HK-2 (cell line): Measurements from ENCODE around the gene CDON.

ENCODE experiments used
- DNase-seq: peaks from one replicate; pipeline ENCODE4 v3.0.0-alpha.2; 2018; ENCODE audit not compliant: unreplicated experiment

Gene CDON

GRCh38 chr11:126082251-126083109 is 19.8 kb upstream of the CDON start:
- DNase-seq, result no peak

GRCh38 chr11:126081915-126082250 is 19.2 kb upstream of the CDON start:
- DNase-seq, result no peak

GRCh38 chr11:126080161-126080941 is 17.7 kb upstream of the CDON start:
- DNase-seq, result peak; percentile 2

- no peak for DNase-seq
Observed at GRCh38 chr11:126079621-126080124, 17.0 kb upstream of the CDON start.

GRCh38 chr11:126076641-126077040 is 14.0 kb upstream of the CDON start:
- DNase-seq, result no peak

GRCh38 chr11:126072801-126073594 is 10.3 kb upstream of the CDON start:
- no peak for DNase-seq

GRCh38 chr11:126072141-126072741 is 9.6 kb upstream of the CDON start:
- DNase-seq, result no peak

- no peak for DNase-seq
Observed at GRCh38 chr11:126063507-126063852, 814 bp upstream of the CDON start.

- DNase-seq, result peak; percentile 6
Observed at GRCh38 chr11:126061707-126062678, 673 bp downstream of the CDON start.

- no peak for DNase-seq
Observed at GRCh38 chr11:126060757-126061171, 1.9 kb downstream of the CDON start.

GRCh38 chr11:126059238-126059781 is 3.4 kb downstream of the CDON start:
- no peak for DNase-seq

- no peak for DNase-seq
Observed at GRCh38 chr11:126058105-126058874, 4.4 kb downstream of the CDON start.

GRCh38 chr11:126054882-126055281 is 7.8 kb downstream of the CDON start:
- no peak for DNase-seq

GRCh38 chr11:126054408-126054807 is 8.3 kb downstream of the CDON start:
- no peak for DNase-seq

GRCh38 chr11:126053415-126054286 is 9.0 kb downstream of the CDON start:
- no peak for DNase-seq

- DNase-seq, result no peak
Observed at GRCh38 chr11:126051117-126051516, 11.5 kb downstream of the CDON start.

GRCh38 chr11:126049159-126049558 is 13.5 kb downstream of the CDON start:
- DNase-seq, result no peak

GRCh38 chr11:126048197-126048596 is 14.5 kb downstream of the CDON start:
- DNase-seq, result no peak
